ENCODE data around the gene GRAP. TPM values are rescaled to one million over a fixed set of nuclear protein-coding genes. Genes with fewer than 3 reads are reported as not detected.

Gene GRAP
- total RNA-seq, 1 donor from 2014 or later: 8.1 TPM

GRCh38 chr17:19002805-19003542 lies 43.8 kb downstream of the GRAP start:
- DNase-seq: no peak

DNA sequence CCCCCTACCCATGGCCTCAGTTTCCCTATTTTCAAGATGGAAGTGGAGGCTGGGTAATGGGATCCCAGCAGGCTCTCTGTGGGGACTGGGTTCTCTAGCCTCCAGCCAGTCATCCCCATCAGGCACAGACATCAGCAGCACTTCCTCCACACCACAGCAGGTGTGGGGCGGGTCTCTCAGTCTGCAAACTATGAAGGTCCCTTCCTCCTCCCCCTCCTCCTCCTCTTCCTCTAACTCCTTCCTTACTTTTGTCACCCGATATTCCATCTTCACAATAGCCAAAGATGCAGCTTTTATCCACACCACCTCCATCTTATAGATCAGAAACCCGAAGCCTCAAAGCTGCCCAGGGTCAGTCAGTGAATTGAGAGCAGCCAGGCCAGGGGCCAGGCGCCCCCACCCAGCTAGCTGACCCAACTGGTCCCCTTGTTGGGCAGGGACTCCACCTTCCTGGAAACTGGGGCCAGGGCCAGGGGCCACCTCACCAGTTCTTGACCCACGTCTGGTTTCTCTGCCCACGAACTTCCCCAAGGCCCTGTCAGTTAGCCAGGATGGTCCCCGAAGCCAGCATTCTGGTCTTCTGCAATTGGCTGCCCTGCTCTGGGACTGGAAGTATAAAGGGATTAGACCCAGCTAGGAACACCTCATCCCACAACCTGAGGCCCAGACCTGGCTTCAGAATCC lies 44.7 kb downstream of the GRAP start:
- DNase-seq: no peak

DNA sequence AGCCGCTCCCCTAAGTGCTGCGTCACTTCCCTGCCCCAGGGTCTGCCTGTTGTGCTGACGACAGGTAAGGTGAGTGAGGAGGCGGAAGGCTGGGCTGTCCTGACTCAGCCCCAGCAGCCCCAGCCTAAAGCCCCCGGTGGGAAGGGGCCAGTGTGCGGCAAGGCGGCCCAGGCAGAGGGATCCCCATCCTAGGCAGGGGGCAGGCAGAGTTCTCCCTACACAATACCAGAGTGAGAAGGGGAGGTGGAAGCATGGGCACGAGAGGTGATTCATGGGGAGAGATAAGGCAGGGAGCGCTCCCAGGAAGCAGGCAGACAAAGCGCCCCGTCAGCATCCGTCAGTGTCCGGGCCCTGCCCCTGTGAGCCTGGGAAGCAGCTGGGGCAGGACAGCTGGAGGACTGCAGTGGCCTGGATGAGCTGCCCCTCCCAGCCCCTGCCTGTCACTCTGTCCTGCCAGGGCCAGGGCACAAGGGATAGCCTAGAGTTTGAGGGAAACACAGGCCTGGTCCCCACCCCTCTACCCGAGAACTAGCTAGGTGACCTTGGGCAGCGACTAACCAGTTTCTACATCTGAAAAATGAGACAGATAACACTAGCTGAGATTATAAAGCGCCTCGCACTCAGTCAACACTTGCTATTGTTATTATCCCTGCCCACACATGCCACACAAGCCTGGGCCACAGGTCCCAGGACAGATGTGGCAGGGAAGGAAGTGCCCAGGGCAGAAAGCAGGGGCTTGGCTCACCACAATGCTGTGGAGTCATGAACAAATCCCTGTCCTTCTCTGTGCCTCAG lies 46.0 kb downstream of the GRAP start:
- peak; percentile 63 for DNase-seq

- DNase-seq: no peak
Observed at GRCh38 chr17:18999911-19000310, 46.8 kb downstream of the GRAP start.

DNA sequence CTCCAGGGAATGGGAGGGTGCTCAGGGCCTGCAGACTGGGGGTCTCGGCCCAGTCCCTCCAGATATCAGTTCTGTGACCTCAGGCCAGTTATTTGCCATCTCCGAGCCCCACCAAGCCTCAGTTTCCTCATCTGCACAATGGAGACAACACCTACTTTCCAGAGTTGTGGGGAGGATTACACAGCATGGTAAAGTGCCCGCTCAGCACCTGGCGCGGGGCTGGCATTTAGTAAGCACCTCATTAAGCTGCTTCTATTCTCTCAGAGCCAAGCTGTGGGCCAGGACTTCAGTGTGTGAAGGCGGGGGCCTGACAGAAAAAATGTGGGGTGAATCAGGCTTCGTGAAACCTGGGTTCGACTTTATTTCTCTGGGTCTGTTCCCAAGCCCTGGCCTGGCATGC lies 47.4 kb downstream of the GRAP start:
- DNase-seq: no peak

- DNase-seq: no peak
Observed at GRCh38 chr17:18997650-18998196, 49.0 kb downstream of the GRAP start.

- DNase-seq: no peak
Observed at GRCh38 chr17:18996458-18996857, 50.3 kb downstream of the GRAP start.

- DNase-seq: no peak
Observed at GRCh38 chr17:18995220-18995619, 51.5 kb downstream of the GRAP start.

DNA sequence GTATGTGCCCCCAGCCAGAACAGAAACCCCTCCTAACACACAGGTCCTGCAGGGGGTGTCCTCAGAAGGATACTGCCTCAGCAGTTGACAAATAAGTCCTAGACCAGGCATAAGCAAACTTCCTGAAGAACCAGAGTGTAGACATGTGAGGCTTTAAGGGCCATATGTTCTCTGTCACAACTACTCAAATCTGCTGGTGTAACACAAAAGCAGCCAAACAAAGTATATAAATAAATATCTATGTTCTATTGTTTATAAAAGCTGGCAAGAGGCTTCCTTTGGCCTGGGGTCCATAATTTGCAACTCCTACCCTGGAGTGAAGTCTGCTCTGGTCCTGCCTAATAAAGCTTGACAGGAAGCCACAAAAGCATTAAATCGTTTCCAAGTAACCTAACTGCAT lies 52.1 kb downstream of the GRAP start:
- peak; percentile 81 for DNase-seq

GRCh38 chr17:18993905-18994526 lies 52.7 kb downstream of the GRAP start:
- no peak for DNase-seq

GRCh38 chr17:18992454-18993130 lies 54.2 kb downstream of the GRAP start:
- DNase-seq: no peak

GRCh38 chr17:18991531-18992315 lies 55.0 kb downstream of the GRAP start:
- DNase-seq: no peak

GRCh38 chr17:18990331-18990730 lies 56.4 kb downstream of the GRAP start:
- no peak for DNase-seq

GRCh38 chr17:18988546-18989173 lies 58.1 kb downstream of the GRAP start:
- no peak for DNase-seq

DNA sequence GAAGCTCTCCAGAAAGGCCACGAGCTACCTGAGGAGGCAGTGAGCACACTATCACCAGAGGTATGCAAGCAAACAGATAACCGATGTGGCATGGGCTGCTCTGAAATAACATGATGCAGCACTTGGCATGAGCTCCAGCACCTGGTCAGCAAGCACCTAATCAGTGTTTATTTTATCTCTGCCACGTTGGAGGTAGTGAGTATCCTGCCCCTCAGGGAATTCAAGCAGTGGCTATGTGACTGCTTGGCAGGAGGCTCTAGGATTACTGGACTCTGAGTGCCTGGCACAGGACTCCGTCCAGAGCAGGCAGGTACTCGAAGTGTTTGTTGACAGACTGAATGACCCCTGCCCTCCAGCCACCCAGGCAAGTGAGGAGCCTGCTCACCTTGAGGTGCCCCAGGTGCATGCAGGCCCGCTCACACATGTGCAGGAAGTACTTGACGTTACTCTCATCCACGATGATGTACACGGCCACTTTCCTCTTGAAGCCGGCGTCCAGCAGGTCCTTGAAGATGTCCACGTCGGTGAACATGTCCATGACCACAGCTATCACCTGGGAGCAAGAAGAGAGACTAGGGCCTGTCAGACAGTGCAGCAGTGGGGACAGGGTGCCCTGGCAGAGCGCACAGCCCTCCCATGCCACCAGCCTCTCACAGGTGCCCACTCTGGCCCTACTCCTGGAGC lies 58.8 kb downstream of the GRAP start:
- DNase-seq: no peak

DNA sequence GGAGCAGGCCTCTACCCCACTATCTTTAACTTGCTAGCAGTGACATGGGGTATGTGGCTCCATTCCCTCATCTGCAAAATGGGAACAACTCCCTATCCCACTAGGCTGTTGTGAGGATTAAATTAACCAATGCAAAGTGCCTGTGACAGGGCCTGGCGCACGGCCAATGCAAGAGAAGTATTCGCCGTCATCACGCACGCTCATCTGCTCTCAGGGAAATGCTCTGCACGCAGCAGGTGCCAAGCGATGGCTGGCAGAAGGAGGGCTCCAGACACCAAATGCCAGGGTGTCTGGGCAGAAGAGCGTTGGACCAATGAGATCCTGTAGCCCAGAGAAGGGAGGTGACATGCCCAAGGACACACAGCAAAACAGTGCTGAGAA lies 59.5 kb downstream of the GRAP start:
- no peak for DNase-seq

DNA sequence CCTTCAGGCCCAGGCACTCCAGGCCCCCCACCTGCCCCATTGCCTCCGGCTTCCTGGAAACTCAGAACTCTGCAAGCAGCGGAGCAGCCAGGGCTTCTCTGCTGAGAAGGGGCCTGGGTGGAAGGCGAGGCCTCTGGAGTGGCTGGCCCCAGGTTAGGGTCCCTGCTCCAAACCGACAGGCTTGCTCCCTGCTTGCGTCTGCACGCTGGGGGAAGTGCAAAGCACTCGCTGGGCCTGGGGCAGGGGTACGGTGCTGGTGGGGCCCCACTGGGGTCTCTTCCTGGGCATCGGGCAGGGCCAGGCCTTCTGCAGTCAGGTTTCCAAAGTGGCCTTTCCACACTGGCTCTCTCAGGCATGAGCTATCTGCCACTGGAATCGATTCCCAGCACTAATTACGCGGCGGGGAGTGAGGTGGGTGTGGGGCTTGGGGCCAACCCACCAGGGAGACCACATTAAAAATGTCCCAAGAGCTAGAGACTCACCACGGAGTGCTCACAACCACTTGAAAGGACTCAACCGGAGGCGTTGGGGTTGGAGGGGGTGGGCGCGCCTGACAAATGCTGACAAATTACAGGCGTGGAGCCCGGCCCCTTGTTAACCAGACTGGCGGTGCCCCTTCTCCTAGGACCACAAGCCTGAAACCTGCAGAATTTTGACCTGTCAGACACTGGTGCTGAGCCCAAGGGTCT lies 60.1 kb downstream of the GRAP start:
- no peak for DNase-seq

DNA sequence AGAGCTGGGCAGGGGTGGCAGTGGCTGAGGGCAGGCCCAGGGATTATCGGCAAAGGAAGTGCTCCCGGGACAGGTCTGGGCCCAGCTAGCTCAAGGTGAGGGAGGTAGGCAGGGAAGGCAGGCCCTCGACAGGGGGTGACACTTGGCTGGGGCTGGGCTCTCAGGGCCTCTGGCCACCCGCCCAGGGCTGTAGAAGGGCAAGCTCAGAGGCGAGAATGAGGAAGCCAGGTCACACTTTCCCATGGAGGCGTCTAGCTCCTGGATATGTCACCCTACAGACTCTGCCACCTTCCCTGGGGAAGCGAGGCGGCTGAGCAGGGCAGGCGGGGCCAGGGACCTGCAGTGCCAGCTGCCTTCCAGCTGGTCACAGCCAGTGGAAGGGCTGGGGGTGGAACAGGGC lies 61.3 kb downstream of the GRAP start:
- no peak for DNase-seq

All from tongue (tissue), 2 donors.